IMR-90 (cell line): Measurements from ENCODE around the gene FSD1. TPM values are rescaled to one million over a fixed set of nuclear protein-coding genes. Genes with fewer than 3 reads are reported as not detected.

ENCODE experiments used
- ATAC-seq: fragments of 200-7000 bp; cut with Tn5 transposase; 2 replicates; pipeline ENCODE4 v1.9.1; 2020; ENCODE audit warnings: low read depth, mild to moderate bottlenecking, moderate library complexity
- BruUV-seq: library from RNA; stranded (reverse); fragments of 400-500 nt; replicated peaks from 2 replicates; lab custom pipeline; 2021; lab: Mats Ljungman, UMichigan
- CTCF ChIA-PET: fragments of 300-600 bp; formaldehyde crosslinking; extraction: SDS; loops from one replicate; lab custom pipeline; 2021; ENCODE audit warnings: antibody characterized with exemption; lab: Yijun Ruan, JAX
- POLR2A ChIA-PET: fragments of 300-600 bp; sonication (Branson Sonifier 250); formaldehyde crosslinking; loops from one replicate; lab custom pipeline; 2022; ENCODE audit warnings: antibody characterized with exemption; ENCODE audit not compliant: unreplicated experiment; lab: Charles Lee
- DNase-seq: peaks from one replicate; pipeline ENCODE4 v3.0.0; 2013
- H2AFZ ChIP-seq: replicated peaks from 2 replicates; pipeline ENCODE3; 2013; ENCODE audit warnings: low read length, mild to moderate bottlenecking; ENCODE audit not compliant: poor library complexity
- H2AK5ac ChIP-seq: 2 replicates; pipeline ENCODE4 v1.6.1; 2013; ENCODE audit warnings: low read depth, low read length, inconsistent platforms
- H2AK9ac ChIP-seq: replicated peaks from 2 replicates; pipeline ENCODE3; 2013; ENCODE audit warnings: mild to moderate bottlenecking, low read depth, low read length, moderate library complexity; ENCODE audit not compliant: poor library complexity
- H2BK120ac ChIP-seq: 2 replicates; pipeline ENCODE4 v1.6.1; 2013; ENCODE audit warnings: low read depth, low read length, inconsistent platforms
- H2BK15ac ChIP-seq: 3 replicates; pipeline ENCODE4 v1.6.1; 2013; ENCODE audit warnings: low read depth, low read length, inconsistent platforms
- H2BK20ac ChIP-seq: 2 replicates; pipeline ENCODE4 v1.6.1; 2013; ENCODE audit warnings: low read depth, mild to moderate bottlenecking, inconsistent platforms, low read length, moderate library complexity
- H2BK5ac ChIP-seq: 2 replicates; pipeline ENCODE4 v1.6.1; 2013; ENCODE audit warnings: mild to moderate bottlenecking, low read depth, low read length, inconsistent platforms; ENCODE audit not compliant: poor library complexity, severe bottlenecking
- H3K14ac ChIP-seq: replicated peaks from 2 replicates; pipeline ENCODE4 v1.6.1; 2013; ENCODE audit warnings: low read depth, low read length, inconsistent platforms
- H3K18ac ChIP-seq: 2 replicates; pipeline ENCODE4 v1.6.1; 2013; ENCODE audit warnings: low read depth, low read length, control low read depth
- H3K23ac ChIP-seq: 2 replicates; pipeline ENCODE4 v1.6.1; 2013; ENCODE audit warnings: low read depth, low read length, inconsistent platforms
- H3K27ac ChIP-seq: 2 replicates; pipeline ENCODE4 v1.5.1; 2013; ENCODE audit warnings: mild to moderate bottlenecking, control low read depth, low read length; ENCODE audit not compliant: insufficient read depth
- H3K27me3 ChIP-seq: 2 replicates; pipeline ENCODE4 v1.6.1; 2013; ENCODE audit warnings: low read length; ENCODE audit not compliant: control insufficient read depth, insufficient read depth
- H3K36me3 ChIP-seq: 2 replicates; pipeline ENCODE4 v1.6.1; 2013; ENCODE audit warnings: low read length, mixed read lengths; ENCODE audit not compliant: control insufficient read depth, insufficient read depth
- H3K4ac ChIP-seq: 2 replicates; pipeline ENCODE4 v1.6.1; 2013; ENCODE audit warnings: low read depth, low read length, inconsistent platforms
- H3K4me1 ChIP-seq: 2 replicates; pipeline ENCODE4 v1.6.1; 2013; ENCODE audit warnings: low read length, mixed read lengths; ENCODE audit not compliant: control insufficient read depth, insufficient read depth
- H3K4me2 ChIP-seq: 2 replicates; pipeline ENCODE4 v1.6.1; 2013; ENCODE audit warnings: low read depth, mild to moderate bottlenecking, control low read depth, low read length, moderate library complexity
- H3K4me3 ChIP-seq: 2 replicates; pipeline ENCODE4 v1.5.1; 2013; ENCODE audit warnings: low read depth, mild to moderate bottlenecking, control low read depth, low read length, moderate library complexity; ENCODE audit not compliant: insufficient read depth
- H3K56ac ChIP-seq: 2 replicates; pipeline ENCODE4 v1.6.1; 2013; ENCODE audit warnings: low read length, inconsistent platforms; ENCODE audit not compliant: insufficient read depth; ENCODE audit errors: extremely low read depth
- H3K79me1 ChIP-seq, 2 experiments: 2 replicates each; pipeline ENCODE4 v1.6.1; 2013; ENCODE audit warnings: low read length in 2 of 2, inconsistent platforms in 1 of 2, low read depth in 1 of 2
- H3K9ac ChIP-seq: 2 replicates; pipeline ENCODE4 v1.6.1; 2013; ENCODE audit warnings: low read depth, low read length, control low read depth
- H3K9me1 ChIP-seq: 2 replicates; pipeline ENCODE4 v1.6.1; 2013; ENCODE audit warnings: low read length, inconsistent platforms; ENCODE audit not compliant: insufficient read depth
- H3K9me3 ChIP-seq: 2 replicates; pipeline ENCODE4 v1.6.1; 2013; ENCODE audit warnings: low read length; ENCODE audit not compliant: control insufficient read depth, insufficient read depth
- H4K20me1 ChIP-seq: 2 replicates; pipeline ENCODE4 v1.6.1; 2013; ENCODE audit warnings: low read length, inconsistent platforms; ENCODE audit not compliant: insufficient read depth
- H4K5ac ChIP-seq: 2 replicates; pipeline ENCODE4 v1.6.1; 2013; ENCODE audit warnings: mild to moderate bottlenecking, low read depth, low read length, control low read depth
- H4K8ac ChIP-seq, 2 experiments: 2 replicates each; pipeline ENCODE4 v1.6.1; 2013; ENCODE audit warnings: low read depth in 2 of 2, low read length in 2 of 2, control low read depth in 1 of 2, inconsistent platforms in 1 of 2
- H4K91ac ChIP-seq: 2 replicates; pipeline ENCODE4 v1.6.1; 2013; ENCODE audit warnings: low read depth, low read length, inconsistent platforms; ENCODE audit not compliant: insufficient read depth
- CEBPB ChIP-seq: IDR thresholded peaks from 2 replicates; pipeline ENCODE4 v1.6.1; 2012; ENCODE audit warnings: low read depth, low read length, improper control_type of control experiment
- CHD1 ChIP-seq: IDR thresholded peaks from 2 replicates; pipeline ENCODE4 v1.6.1; 2012; ENCODE audit warnings: low read depth, low read length, improper control_type of control experiment
- ELK1 ChIP-seq: fragments of 150-350 bp; IDR thresholded peaks from 2 replicates; pipeline ENCODE4 v1.6.1; 2016; ENCODE audit warnings: low read depth, mild to moderate bottlenecking, low read length, moderate library complexity, borderline replicate concordance
- MAZ ChIP-seq: IDR thresholded peaks from 2 replicates; pipeline ENCODE4 v1.6.1; 2012; ENCODE audit warnings: low read depth, mild to moderate bottlenecking, low read length, improper control_type of control experiment, moderate library complexity, borderline replicate concordance
- MXI1 ChIP-seq: IDR thresholded peaks from 2 replicates; pipeline ENCODE4 v1.6.1; 2012; ENCODE audit warnings: low read depth, mild to moderate bottlenecking, low read length, moderate library complexity, borderline replicate concordance
- POLR2A ChIP-seq: IDR thresholded peaks from 2 replicates; pipeline ENCODE4 v1.6.1; 2012; ENCODE audit warnings: mild to moderate bottlenecking, low read depth, low read length
- USF2 ChIP-seq: fragments of 150-350 bp; IDR thresholded peaks from 2 replicates; pipeline ENCODE4 v1.6.1; 2017; ENCODE audit warnings: mild to moderate bottlenecking, antibody characterized with exemption, low read length, low read depth
- WGBS, 2 experiments: methylation state at CpG; one replicate each; pipeline versions ENCODE4 v1.1.5 to v1.1.7; 2013; ENCODE audit warnings: missing lambda C conversion rate in 2 of 2; ENCODE audit not compliant: insufficient read length in 1 of 2; ENCODE audit errors: extremely low coverage in 2 of 2; 5-methylcytosine and 5-hydroxymethylcytosine counted together
- dilution Hi-C: fragments of 300-500 bp; cut with HindIII; formaldehyde crosslinking; loops from one replicate; pipeline ENCODE4 v1.14.3; 2018; ENCODE audit warnings: low sequenced_read_pairs; ENCODE audit not compliant: unreplicated experiment
- in situ Hi-C: fragments of 300-500 bp; cut with MboI; formaldehyde crosslinking; loops from 3 replicates; pipeline ENCODE4 v1.14.3; 2019; ENCODE audit warnings: low sequenced_read_pairs, inconsistent platforms, mixed read lengths
- intact Hi-C: fragments of 100-400 bp; cut with micrococcal nuclease; formaldehyde crosslinking; loops from 2 replicates; pipeline ENCODE4 v1.10.0; 2022
- polyA plus RNA-seq, 3 experiments: library from polyadenylated mRNA; depleted of rRNA; stranded (reverse); fragments of >200 nt; gene quantifications; 2 replicates each; pipeline ENCODE4 v1.2.3, GENCODE V29; 2012; ENCODE audit warnings: low replicate concordance in 1 of 3
- total RNA-seq: library from RNA; depleted of rRNA; stranded (reverse); fragments of >200 nt; gene quantifications from 2 replicates; pipeline ENCODE4 v1.2.3, GENCODE V29; 2012

FSD1 gene
- total and polyA plus RNA-seq, 2 of the 4 experiments (the other 2 are of a cell fraction) = 17.4 to 24.4 TPM

- peak within 1 kb of the TSS; percentile 81 for H3K4me3 ChIP-seq
- H3K56ac ChIP-seq = no peak within 1 kb of the TSS; the same call in 1 of the 2 replicates
- ChIA-PET POLR2A (no interaction called here), CTCF (interaction anchor here (0.7 to 3.1 kb wide), 3 partner anchors 9 to 76 kb away, joined by 3 to 29 read pairs (median 3); no protein-coding TSS in a partner anchor)
- BruUV-seq = no TSS peak
- H4K8ac ChIP-seq = peak within 1 kb of the TSS; percentile 71 to 99
- H3K4ac ChIP-seq = peak within 1 kb of the TSS; percentile 80
- peak within 1 kb of the TSS; percentile 87; the same call in 1 of the 2 replicates for H2AK5ac ChIP-seq
- H2AK9ac ChIP-seq = peak within 1 kb of the TSS; percentile 96
- H2BK120ac ChIP-seq = no peak within 1 kb of the TSS
- H2BK5ac ChIP-seq = peak within 1 kb of the TSS; percentile 72
- H2BK15ac ChIP-seq = peak within 1 kb of the TSS; percentile 15; the same call in 1 of the 3 replicates
- peak within 1 kb of the TSS; percentile 77 for H3K27ac ChIP-seq
- H3K4me2 ChIP-seq = peak within 1 kb of the TSS; percentile 100
- peak within 1 kb of the TSS; percentile 78 for H3K9ac ChIP-seq
- intact Hi-C loops (no loop called here), dilution Hi-C loops (no loop called here), in situ Hi-C loops (no loop called here)
- TF ChIP-seq POLR2A = no peak
- TF ChIP-seq MXI1 = 0 out of 2 replicates have a peak, but pooled peaks have one; percentile 19
- peak; percentile 95; the same call in 1 of the 2 replicates for TF ChIP-seq MAZ
- no peak for TF ChIP-seq ELK1
- no peak for TF ChIP-seq CEBPB
- TF ChIP-seq CHD1 = no peak
- TF ChIP-seq USF2 = peak; percentile 61; the same call in 1 of the 2 replicates
- peak within 1 kb of the TSS; percentile 79 for H3K14ac ChIP-seq
- H3K9me1 ChIP-seq = no peaks in the 10 kb centered on the region
- no peaks in the 10 kb centered on the region for H3K27me3 ChIP-seq
- no peaks in the 10 kb centered on the region for H3K9me3 ChIP-seq
- DNase-seq (peak; percentile 64), ATAC-seq (peak; percentile 84)
- H3K18ac ChIP-seq = peak within 1 kb of the TSS; percentile 40; the same call in 1 of the 2 replicates
- peak within 1 kb of the TSS; percentile 84 for H4K5ac ChIP-seq
- H3K4me1 ChIP-seq = peaks cover 7% of the 10 kb centered on the region
- H4K20me1 ChIP-seq = no peaks in the 10 kb centered on the region
- peaks cover 7 to 11% of the 10 kb centered on the region in 2 experiments; a peak in 2 of 4 replicates for H3K79me1 ChIP-seq
- peaks cover 5% of the 10 kb centered on the region for H3K36me3 ChIP-seq
- WGBS, 2 experiments = 1% methylated on average over 19 of the region's 101 CpGs; no CpG with 5 or more reads in 1 of the 2 experiments
- H3K23ac ChIP-seq = peak within 1 kb of the TSS; percentile 56
- H4K91ac ChIP-seq = peak within 1 kb of the TSS; percentile 78
- no peak within 1 kb of the TSS for H2BK20ac ChIP-seq
- H2AFZ ChIP-seq = peak within 1 kb of the TSS; percentile 99
These were observed 39.2 kb downstream of the FSD1 start, which contains the start of gene MPND for GRCh38 chr19:4343370-4344307. MPND (plus strand) TSS chr19:4343562; CDS start chr19:4343594, 32 bp downstream.
